Measurements from ENCODE around the gene SCRN2.
A peak's percentile ranks its signal among the peaks of the same experiment; 100 is the strongest.

SCRN2 gene

DNA sequence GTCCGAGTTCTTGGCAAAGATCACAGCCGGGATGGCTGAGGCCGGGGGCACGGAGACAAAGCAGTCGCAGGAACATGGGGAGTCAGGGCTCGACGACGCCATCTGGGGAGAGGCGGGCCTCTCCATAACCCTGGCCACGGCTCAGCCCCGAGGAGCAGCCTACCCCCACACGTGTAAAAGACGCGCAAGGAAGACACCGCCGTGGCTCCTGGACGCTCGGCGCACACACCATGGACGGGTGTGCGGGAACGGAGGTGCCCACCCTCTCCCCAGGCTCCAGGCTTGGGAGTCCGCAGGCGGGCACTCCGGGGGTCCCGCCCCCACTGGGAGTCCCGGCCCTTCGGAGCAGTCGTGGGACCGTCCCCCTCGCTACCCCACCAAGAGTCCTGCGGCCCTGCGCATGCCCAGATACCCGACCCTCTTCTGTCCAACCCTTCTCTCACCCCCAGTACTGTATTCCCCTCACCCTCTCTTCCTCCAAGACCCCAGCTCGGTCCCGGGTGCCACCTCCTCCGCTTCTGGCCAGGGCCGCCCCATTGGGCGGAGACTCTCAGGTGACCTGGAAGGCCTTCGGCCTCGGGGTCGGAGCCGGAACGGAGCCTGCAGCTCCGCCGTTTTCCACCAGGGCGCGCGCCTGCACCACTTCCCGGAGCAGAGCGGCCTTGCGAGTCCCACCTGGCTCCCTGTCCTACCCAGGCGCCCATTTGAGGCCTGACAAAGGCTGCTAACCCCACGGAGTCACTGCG is at the start of gene SCRN2:
Gene SCRN2, minus strand, starts transcription at position 532 of the 746 bp plus-strand sequence. Its CDS starts 430 bp downstream, at position 102.
- peak; percentile 86 for DNase-seq

DNA sequence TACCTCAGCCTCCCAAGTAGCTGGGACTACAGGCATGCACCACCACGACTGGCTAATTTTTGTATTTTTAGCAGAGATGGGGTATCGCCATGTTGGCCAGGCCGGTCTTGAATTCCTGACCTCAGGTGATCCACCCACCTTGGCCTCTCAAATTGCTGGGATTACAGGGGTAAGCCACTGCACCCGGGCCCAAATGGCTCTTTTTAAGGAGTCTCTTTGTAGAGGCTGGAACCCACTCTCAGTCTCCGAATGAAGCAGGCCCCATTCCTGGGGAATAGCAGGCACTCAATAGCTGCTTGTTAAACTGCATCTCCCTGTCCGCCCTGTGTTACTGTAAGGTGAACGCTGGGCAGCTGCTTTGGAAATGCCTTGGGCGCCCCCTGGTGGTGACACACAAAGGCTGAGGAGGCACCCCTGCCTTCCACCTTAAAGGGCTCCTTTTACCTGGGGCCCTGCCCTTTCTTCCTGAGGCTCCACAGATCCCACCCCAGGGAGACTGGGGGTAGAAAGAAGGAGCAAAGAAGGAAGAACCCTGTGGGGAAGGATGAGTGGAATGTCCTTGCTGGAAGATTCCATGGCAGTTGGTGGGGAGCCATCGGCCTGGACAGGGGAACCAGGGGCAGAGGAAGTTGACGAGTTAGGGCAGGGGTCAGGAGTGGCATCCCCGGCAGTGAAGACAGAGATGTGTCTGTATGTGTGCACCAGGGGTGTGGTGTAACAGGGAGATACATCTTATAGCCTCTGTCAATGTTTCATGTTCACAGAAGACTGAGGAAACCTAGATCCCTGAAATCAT is 48.9 kb upstream of the SCRN2 start:
- peak; percentile 80 for DNase-seq

DNA sequence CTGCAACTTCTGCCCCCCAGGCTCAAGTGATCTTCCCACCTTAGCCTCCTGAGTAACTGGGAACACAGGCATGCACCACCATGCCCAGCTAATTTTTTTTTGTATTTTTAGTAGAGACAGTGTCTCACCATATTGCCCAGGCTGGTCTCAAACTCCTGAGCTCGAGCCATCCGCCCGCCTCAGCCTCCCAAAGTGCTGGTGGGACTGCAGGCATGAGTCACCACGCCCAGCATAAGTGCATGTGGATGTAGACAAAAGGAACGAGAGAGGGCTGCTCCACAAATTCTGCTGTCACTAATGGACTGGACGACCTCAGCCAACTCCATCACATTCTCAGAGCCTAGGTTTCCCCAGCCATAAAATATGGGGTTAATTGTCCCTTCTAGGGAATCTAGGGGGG is 47.2 kb upstream of the SCRN2 start:
- DNase-seq, result no peak

- DNase-seq, result no peak
Measured at GRCh38 chr17:47884905-47885730, 44.0 kb upstream of the SCRN2 start.

DNA sequence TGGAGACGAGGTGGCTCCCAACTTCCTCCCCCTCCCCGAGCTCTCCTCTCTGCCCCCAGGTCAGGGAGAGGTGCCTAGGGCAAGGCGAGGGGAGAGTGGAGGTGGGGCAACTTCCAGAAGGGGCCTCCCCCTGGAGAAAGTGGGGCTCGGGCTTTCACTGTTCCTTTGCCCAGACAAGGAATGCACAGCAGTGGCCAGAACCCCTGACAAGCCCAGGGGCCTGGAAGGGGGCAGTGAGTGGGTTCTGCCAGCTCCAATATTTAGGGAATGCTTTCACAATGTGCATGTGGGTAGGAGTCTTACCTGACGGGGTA is 43.3 kb upstream of the SCRN2 start:
- DNase-seq, result no peak

DNA sequence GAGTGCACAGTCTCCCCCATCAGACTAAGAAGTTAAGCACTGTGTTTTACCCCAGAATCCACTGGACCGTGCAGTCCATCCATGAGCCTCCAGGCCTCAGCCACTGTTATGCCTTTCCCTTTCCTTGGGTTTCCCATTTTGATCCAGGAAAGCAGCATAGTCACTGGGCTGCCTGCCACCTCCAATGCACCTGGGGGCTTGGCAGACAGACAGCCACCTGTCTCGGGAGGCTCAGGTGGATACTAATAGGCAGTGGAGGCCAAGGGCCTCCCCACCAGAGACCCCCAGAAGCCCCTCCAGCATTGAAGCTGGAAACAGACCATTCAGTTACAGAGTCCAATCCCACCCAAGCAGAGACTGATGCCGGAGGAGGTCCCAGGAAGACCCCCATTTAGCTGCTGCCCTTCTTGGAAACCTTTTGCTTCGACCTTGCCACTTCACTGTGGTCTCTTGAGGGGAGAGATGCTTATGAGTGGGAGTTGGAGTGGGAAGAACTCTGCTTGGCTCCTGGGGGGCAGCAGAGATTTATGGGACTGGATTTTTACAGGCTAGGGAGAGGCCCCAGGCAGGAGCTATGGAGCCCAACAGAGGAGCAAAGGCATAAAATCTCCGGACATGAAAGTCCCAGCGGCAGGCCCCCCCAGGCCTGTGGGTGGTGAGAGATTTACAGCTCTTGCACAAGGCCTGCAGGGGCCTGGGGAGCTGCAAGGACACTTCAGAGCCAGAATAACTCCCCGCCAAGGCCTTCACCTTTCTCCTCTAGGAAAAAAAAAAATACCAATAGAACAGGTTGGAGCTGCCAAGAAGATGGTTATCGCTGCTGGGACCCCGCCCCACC is 42.7 kb upstream of the SCRN2 start:
- DNase-seq, result no peak

- no peak for DNase-seq
Measured at GRCh38 chr17:47882695-47883588, 41.9 kb upstream of the SCRN2 start.

DNA sequence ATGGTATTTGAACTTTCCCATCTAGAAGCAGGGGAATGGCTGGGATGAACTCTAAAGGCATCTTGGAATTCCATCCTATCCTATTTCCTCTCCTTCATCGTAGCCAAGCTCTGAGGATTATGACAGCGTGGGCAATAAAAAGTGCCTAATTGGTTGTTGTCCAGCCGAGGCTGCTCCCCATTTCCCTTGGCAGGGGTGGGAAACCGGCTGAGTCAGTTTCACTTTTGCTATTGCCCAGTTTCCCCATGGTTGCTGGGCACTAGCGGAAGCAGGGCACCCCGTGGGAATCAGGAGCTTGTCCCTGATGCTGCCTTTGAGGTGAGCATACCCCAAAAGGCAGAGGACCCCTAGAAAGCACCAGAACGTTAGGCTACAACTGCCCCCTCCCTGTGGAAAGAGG is 41.2 kb upstream of the SCRN2 start:
- no peak for DNase-seq

- DNase-seq, result no peak
Measured at GRCh38 chr17:47879776-47880454, 38.8 kb upstream of the SCRN2 start.

DNA sequence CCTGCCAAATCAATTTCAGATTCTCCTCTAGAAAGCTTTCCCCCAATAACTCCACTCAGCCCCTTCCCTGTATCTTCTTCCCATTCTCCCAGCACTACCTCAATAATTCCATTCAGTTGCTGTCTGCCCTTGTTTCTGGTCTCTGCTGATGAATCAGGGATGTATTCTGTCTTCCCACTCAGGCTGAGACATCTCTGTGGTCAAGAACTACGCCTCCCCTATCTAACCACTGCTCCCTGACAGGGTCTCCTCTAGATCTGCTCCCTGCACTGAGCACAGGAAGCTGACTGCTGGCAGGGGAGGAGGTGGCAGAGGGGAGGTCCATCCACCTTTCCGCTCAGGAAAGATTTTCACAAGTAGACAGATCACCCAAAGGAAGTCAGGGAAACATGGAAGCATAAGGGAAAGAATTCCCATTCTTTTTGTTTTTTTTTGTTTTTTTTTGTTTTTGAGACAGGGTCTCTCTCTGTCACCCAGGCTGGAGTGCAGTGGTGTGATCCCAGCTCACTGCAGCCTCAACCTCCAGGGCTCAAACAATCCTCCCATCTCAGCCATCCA is 38.0 kb upstream of the SCRN2 start:
- no peak for DNase-seq

DNA sequence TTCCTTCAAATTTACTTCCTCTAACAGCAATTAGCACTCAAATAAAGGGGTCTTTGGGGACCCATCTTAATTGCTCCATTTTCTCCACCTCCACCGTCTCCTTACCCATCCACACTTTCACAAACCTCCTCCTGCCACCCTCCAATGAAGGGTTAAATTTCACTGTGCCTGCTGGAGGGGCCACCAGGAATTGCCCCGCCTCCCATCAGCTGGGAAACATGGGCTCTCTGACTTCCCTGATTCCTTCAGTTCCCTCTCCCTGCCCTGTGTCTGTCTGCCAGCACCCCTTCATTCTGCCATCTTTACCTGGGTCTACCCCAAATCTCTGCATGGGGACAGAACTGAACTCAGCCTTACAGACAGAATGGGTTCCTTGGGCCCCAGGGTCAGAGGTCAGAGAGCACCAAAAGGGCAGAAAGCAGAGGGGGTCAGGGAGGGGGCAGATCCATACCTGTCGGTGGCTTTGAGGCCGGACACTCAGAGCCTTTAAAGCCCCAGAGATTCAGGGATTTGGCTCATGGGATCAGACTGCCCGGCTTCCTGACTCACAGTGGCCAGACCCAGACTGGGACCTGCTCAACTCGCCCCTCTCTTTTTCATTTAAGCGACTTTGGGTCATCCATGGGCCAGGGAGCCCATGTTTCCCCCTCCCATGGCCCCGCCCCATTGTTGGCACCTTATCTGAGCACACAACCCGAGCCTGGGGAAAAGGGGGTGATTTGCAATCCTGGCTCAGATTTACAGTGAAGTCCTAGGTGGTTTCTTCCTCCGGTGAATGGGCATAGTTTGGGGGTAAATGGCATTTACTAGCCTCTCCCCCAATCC is 37.3 kb upstream of the SCRN2 start:
- DNase-seq, result no peak

- DNase-seq, result no peak
Measured at GRCh38 chr17:47877368-47878034, 36.4 kb upstream of the SCRN2 start.

DNA sequence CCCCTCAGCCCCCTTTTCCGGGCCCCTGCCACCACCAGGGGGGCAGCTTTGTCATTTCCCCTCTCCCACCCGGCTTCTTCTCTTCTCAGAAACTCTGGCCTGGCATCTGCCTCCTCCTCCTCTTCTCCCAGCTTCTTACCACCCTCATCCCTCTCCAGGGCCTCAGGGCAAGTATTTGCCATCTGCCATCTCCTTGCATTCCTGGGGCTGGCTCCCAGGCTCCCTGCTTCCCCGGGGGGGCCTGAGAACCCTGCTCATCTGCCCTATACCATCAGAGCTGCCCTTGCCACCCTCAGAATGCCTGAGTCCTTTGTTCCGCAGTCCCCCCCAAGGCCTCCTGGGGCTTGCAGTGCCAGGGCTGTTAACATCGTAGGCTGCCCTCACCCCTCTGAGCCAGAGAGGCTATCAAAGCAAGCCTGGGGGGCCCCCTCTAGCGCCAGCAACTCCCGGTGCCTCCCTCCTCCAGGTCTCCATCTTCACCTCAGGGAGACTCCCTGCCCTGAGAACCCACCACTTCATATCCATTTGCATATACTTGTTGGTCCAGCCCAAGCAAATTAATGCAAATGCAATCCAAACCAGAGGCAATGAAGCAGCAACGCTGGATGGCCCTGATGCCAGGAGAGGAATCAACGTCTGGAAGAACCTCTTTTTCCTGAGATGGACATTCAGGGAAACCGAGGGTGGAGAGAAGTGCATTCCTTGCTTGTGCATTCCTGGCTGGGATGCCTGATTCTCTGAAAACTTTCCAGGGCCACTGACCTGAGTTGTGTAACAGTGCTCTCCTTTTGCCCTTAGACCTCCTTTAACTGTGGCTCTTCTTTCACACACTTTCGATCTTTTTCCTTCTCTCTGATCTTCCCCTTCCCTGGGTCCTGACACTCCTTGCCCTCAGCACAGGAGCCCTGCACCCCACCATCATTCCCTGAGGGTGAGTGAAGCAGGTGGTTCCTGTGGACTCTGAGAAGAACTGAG is 34.2 kb upstream of the SCRN2 start:
- DNase-seq, result no peak

DNA sequence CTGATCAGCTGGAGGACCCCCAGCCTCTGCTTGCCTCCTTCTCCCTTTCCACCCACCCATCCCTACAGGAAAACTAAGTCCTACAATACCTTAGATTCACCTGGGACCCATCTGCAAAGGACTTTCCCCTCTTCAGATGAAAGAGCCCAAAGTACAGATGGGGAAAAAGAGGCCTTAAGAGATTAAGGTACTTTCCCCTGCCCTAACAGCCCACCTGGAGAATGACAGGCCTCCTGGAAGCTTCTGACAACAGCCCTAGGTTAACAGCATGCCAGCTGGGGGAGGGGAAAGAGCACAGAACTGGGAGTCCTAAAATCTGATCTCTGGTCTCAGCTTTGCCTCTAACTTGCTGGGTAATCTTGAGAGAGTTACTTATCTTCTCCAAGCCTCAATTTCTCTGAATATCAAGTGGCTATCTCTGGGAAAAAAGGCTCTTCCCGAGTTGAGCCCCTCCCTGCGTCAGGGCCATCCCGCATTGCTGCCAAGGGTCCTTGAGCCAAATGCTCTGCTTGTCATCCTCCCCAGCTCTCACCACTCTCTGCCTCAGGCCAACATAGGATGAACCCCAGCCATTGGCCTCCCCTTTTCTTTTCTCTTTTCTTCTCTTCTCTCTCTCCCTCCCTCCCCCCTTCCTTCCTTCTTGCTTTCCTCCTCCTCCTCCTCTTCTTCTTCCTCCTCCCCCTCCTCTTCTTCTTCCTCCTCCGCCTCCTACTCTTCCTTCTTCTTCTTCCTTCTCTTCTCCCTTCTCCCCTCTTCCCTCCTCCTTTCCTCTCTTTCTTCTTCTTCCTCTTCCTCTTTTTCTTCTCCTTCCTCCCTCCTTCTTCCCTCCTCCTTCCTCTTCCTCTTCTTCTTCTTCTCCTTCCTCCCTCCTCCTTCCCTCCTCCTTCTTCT is 32.4 kb upstream of the SCRN2 start:
- DNase-seq, result no peak

- no peak for DNase-seq
Measured at GRCh38 chr17:47872651-47873161, 31.6 kb upstream of the SCRN2 start.

- no peak for DNase-seq
Measured at GRCh38 chr17:47872019-47872650, 31.1 kb upstream of the SCRN2 start.
